22Rv1 (cell line): ENCODE measurements around the gene PEX10.

Experiments
- CTCF ChIP-seq: fragments of 450-650 bp; IDR thresholded peaks from 2 replicates; pipeline ENCODE4 v1.5.1; 2017; ENCODE audit warnings: mild to moderate bottlenecking
- ZFX ChIP-seq: fragments of 450-650 bp; IDR thresholded peaks from 2 replicates; pipeline ENCODE4 v1.6.1; 2017; ENCODE audit warnings: antibody characterized with exemption, borderline replicate concordance

GRCh38 chr1:2403273-2403672 lies 9.1 kb downstream of the PEX10 start:
- TF ChIP-seq CTCF (no peak), ZFX (no peak)
